GM23338 (cell line): ENCODE measurements around the gene ACADVL. TPM values are rescaled to one million over a fixed set of nuclear protein-coding genes. Genes with fewer than 3 reads are reported as not detected.
A peak's percentile ranks its signal among the peaks of the same experiment; 100 is the strongest.

Experiments
- ATAC-seq: fragments of 200-7000 bp; cut with Tn5 transposase; 3 replicates; pipeline ENCODE4 v1.9.1; 2020
- DNase-seq: peaks from one replicate; pipeline ENCODE4 v3.0.0-alpha.2; 2015; ENCODE audit warnings: low spot score
- H2AFZ ChIP-seq: fragments of 200-600 bp; sonication (generic); 2 replicates; pipeline ENCODE4 v1.8.0; 2016; ENCODE audit warnings: antibody characterized with exemption, mild to moderate bottlenecking, moderate library complexity
- H3F3A ChIP-seq: fragments of 200-600 bp; sonication (generic); replicated peaks from 2 replicates; pipeline ENCODE4 v1.8.0; 2017; ENCODE audit warnings: antibody characterized with exemption, mixed run types, low read depth
- H3K27ac ChIP-seq: fragments of 200-600 bp; sonication (generic); 2 replicates; pipeline ENCODE4 v1.6.1; 2016; ENCODE audit warnings: low read depth
- H3K27me3 ChIP-seq: fragments of 200-600 bp; sonication (generic); 2 replicates; pipeline ENCODE4 v1.8.0; 2016; ENCODE audit warnings: mild to moderate bottlenecking, mixed run types, moderate library complexity; ENCODE audit not compliant: insufficient read depth
- H3K36me3 ChIP-seq: fragments of 200-600 bp; sonication (generic); 2 replicates; pipeline ENCODE4 v1.8.0; 2016; ENCODE audit warnings: mild to moderate bottlenecking; ENCODE audit not compliant: insufficient read depth
- H3K4me1 ChIP-seq: fragments of 200-600 bp; sonication (generic); 2 replicates; pipeline ENCODE4 v1.8.0; 2016; ENCODE audit warnings: mild to moderate bottlenecking, moderate library complexity; ENCODE audit not compliant: insufficient read depth
- H3K4me2 ChIP-seq: fragments of 200-600 bp; sonication (generic); 2 replicates; pipeline ENCODE4 v1.7.1; 2017; ENCODE audit warnings: mixed run types
- H3K4me3 ChIP-seq: fragments of 200-600 bp; sonication (generic); 2 replicates; pipeline ENCODE4 v1.6.1; 2016; ENCODE audit warnings: mixed run types
- H3K79me2 ChIP-seq: fragments of 200-600 bp; sonication (generic); replicated peaks from 2 replicates; pipeline ENCODE4 v1.8.0; 2017; ENCODE audit warnings: mild to moderate bottlenecking; ENCODE audit not compliant: insufficient read depth
- H3K9me2 ChIP-seq: fragments of 200-600 bp; sonication (generic); 2 replicates; pipeline ENCODE4 v1.8.0; 2017; ENCODE audit not compliant: insufficient read depth
- H4K20me1 ChIP-seq: fragments of 200-600 bp; sonication (generic); replicated peaks from 2 replicates; pipeline ENCODE4 v1.8.0; 2017; ENCODE audit warnings: mild to moderate bottlenecking; ENCODE audit not compliant: insufficient read depth
- H3K27ac Mint-ChIP-seq: 2 replicates; pipeline ENCODE4 v1.8.0; 2020; ENCODE audit warnings: inconsistent platforms, mild to moderate bottlenecking, moderate library complexity, mixed read lengths
- H3K27me3 Mint-ChIP-seq: 3 replicates; pipeline ENCODE4 v1.8.0; 2022; ENCODE audit warnings: low read depth, mild to moderate bottlenecking, moderate library complexity, mixed read lengths, inconsistent platforms; ENCODE audit not compliant: insufficient read depth, poor library complexity
- H3K36me3 Mint-ChIP-seq: 3 replicates; pipeline ENCODE4 v1.8.0; 2021; ENCODE audit warnings: low read depth, mild to moderate bottlenecking, inconsistent platforms, moderate library complexity, mixed read lengths
- H3K4me1 Mint-ChIP-seq: 3 replicates; pipeline ENCODE4 v1.8.0; 2020; ENCODE audit warnings: mild to moderate bottlenecking, inconsistent platforms, mixed read lengths
- H3K4me3 Mint-ChIP-seq: 3 replicates; pipeline ENCODE4 v1.8.0; 2021; ENCODE audit warnings: moderate library complexity, mild to moderate bottlenecking, inconsistent platforms, mixed read lengths
- H3K9me3 Mint-ChIP-seq: 3 replicates; pipeline ENCODE4 v1.8.0; 2020; ENCODE audit warnings: moderate library complexity, mild to moderate bottlenecking, inconsistent platforms, mixed read lengths
- CREB1 ChIP-seq: fragments of 250-450 bp; sonication (Bioruptor Pico); IDR thresholded peaks from 2 replicates; pipeline ENCODE4 v1.5.0; 2020; ENCODE audit warnings: low read depth, mild to moderate bottlenecking, moderate library complexity
- EZH2 ChIP-seq: fragments of 200-600 bp; sonication (generic); IDR thresholded peaks from one replicate; pipeline ENCODE4 v1.8.0; 2017; ENCODE audit warnings: antibody characterized with exemption, mild to moderate bottlenecking, low read depth; ENCODE audit not compliant: unreplicated experiment
- EZH2phosphoT487 ChIP-seq: fragments of 200-600 bp; sonication (generic); IDR thresholded peaks from one replicate; pipeline ENCODE4 v1.8.1; 2018; ENCODE audit warnings: antibody characterized with exemption; ENCODE audit not compliant: unreplicated experiment
- NANOG ChIP-seq: IDR thresholded peaks from 2 replicates; pipeline ENCODE4 v1.6.1; 2016; ENCODE audit warnings: antibody characterized with exemption, borderline replicate concordance
- REST ChIP-seq: IDR thresholded peaks from one replicate; pipeline ENCODE4 v1.6.1; 2018; ENCODE audit warnings: antibody characterized with exemption; ENCODE audit not compliant: unreplicated experiment
- ZNF114 ChIP-seq: fragments of 250-450 bp; sonication (Bioruptor Pico); IDR thresholded peaks from 2 replicates; pipeline ENCODE4 v1.5.0; 2020; ENCODE audit warnings: mild to moderate bottlenecking, moderate library complexity
- ZNF331 ChIP-seq: fragments of 250-450 bp; sonication (Bioruptor Pico); IDR thresholded peaks from 2 replicates; pipeline ENCODE4 v1.5.0; 2020; ENCODE audit warnings: low read depth, mild to moderate bottlenecking, moderate library complexity
- polyA plus RNA-seq: library from polyadenylated mRNA; unstranded; fragments of >200 nt; fragmentation: Nextera tagmentation; extraction: Ambion mirVana; gene quantifications from 2 replicates; pipeline ENCODE4 v1.2.1, GENCODE V29; 2016
- total RNA-seq: library from RNA; depleted of rRNA; stranded (reverse); fragments of >200 nt; shearing (Covaris generic); gene quantifications from 2 replicates; pipeline ENCODE4 v1.2.3, GENCODE V29; 2014
- TF ChIP-seq, protein P1 (sequence below): IDR thresholded peaks from 2 replicates; pipeline ENCODE4 v1.6.1; 2016; ENCODE audit warnings: antibody characterized with exemption
- TF ChIP-seq, protein P2 (sequence below), 2 experiments: fragments of 200-600 bp in 1 of 2; sonication (generic) in 1 of 2; conservative IDR thresholded peaks; 2 replicates each; pipeline versions ENCODE4 v1.5.1 to v1.6.1; 2016 to 2017; ENCODE audit warnings: antibody characterized with exemption in 2 of 2, low read depth in 2 of 2, mild to moderate bottlenecking in 2 of 2, moderate library complexity in 1 of 2
- TF ChIP-seq, protein P3 (sequence below): fragments of 250-450 bp; sonication (Bioruptor Pico); IDR thresholded peaks from 2 replicates; pipeline ENCODE4 v1.5.0; 2020; ENCODE audit warnings: mild to moderate bottlenecking, moderate library complexity

ACADVL gene
- total and polyA plus RNA-seq, 2 experiments from 2014 or later = 152 to 156 TPM

GRCh38 chr17:7261379-7262191 lies 41.8 kb downstream of the ACADVL start (continued):
- no peak for TF ChIP-seq EZH2phosphoT487

GRCh38 chr17:7262192-7262934 lies 42.6 kb downstream of the ACADVL start, which contains the start of gene CLDN7:
CLDN7 (minus strand) TSS chr17:7262478; CDS start chr17:7262043, 435 bp downstream.
- ATAC-seq (peak; percentile 64), DNase-seq (peak; percentile 98)
- Mint-ChIP-seq H3K27ac (peak within 1 kb of the TSS; percentile 99), H3K9me3 (no peaks in the 10 kb centered on the region; the same call in 2 of the 3 replicates), H3K36me3 (peaks cover 30% of the 10 kb centered on the region), H3K4me1 (peaks cover 35% of the 10 kb centered on the region), H3K27me3 (peaks cover 27% of the 10 kb centered on the region), H3K4me3 (peak within 1 kb of the TSS; percentile 91)
- Histone ChIP-seq H3K4me2 (peak within 1 kb of the TSS; percentile 100), H3K4me3 (peak within 1 kb of the TSS; percentile 99), H3F3A (peaks cover 22% of the 10 kb centered on the region), H3K36me3 (peaks cover 9% of the 10 kb centered on the region), H4K20me1 (peaks cover 15% of the 10 kb centered on the region; the same call in 1 of the 2 replicates), H3K27me3 (no peaks in the 10 kb centered on the region), H3K9me2 (no peaks in the 10 kb centered on the region), H3K27ac (peak within 1 kb of the TSS; percentile 99), H3K4me1 (peaks cover 13% of the 10 kb centered on the region), H3K79me2 (peaks cover 27% of the 10 kb centered on the region), H2AFZ (peak within 1 kb of the TSS; percentile 100)
- no peak for TF ChIP-seq ZNF114 (CRISPR knock-in tag)
- no peak for TF ChIP-seq ZNF331 (CRISPR knock-in tag)
- TF ChIP-seq NANOG = no peak
- TF ChIP-seq, protein P1, sequence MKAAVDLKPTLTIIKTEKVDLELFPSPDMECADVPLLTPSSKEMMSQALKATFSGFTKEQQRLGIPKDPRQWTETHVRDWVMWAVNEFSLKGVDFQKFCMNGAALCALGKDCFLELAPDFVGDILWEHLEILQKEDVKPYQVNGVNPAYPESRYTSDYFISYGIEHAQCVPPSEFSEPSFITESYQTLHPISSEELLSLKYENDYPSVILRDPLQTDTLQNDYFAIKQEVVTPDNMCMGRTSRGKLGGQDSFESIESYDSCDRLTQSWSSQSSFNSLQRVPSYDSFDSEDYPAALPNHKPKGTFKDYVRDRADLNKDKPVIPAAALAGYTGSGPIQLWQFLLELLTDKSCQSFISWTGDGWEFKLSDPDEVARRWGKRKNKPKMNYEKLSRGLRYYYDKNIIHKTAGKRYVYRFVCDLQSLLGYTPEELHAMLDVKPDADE = no peak
- peak; percentile 92 for TF ChIP-seq CREB1 (CRISPR knock-in tag)
- TF ChIP-seq REST = no peak
- TF ChIP-seq, protein P2, sequence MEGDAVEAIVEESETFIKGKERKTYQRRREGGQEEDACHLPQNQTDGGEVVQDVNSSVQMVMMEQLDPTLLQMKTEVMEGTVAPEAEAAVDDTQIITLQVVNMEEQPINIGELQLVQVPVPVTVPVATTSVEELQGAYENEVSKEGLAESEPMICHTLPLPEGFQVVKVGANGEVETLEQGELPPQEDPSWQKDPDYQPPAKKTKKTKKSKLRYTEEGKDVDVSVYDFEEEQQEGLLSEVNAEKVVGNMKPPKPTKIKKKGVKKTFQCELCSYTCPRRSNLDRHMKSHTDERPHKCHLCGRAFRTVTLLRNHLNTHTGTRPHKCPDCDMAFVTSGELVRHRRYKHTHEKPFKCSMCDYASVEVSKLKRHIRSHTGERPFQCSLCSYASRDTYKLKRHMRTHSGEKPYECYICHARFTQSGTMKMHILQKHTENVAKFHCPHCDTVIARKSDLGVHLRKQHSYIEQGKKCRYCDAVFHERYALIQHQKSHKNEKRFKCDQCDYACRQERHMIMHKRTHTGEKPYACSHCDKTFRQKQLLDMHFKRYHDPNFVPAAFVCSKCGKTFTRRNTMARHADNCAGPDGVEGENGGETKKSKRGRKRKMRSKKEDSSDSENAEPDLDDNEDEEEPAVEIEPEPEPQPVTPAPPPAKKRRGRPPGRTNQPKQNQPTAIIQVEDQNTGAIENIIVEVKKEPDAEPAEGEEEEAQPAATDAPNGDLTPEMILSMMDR (conservative IDR thresholded peaks at IDR 0.05; ENCODE audit: low read depth in 2 of 2) = peak; percentile 12 to 47; a peak in 2 of 4 replicates
- no peak for TF ChIP-seq EZH2
- TF ChIP-seq, protein P3, sequence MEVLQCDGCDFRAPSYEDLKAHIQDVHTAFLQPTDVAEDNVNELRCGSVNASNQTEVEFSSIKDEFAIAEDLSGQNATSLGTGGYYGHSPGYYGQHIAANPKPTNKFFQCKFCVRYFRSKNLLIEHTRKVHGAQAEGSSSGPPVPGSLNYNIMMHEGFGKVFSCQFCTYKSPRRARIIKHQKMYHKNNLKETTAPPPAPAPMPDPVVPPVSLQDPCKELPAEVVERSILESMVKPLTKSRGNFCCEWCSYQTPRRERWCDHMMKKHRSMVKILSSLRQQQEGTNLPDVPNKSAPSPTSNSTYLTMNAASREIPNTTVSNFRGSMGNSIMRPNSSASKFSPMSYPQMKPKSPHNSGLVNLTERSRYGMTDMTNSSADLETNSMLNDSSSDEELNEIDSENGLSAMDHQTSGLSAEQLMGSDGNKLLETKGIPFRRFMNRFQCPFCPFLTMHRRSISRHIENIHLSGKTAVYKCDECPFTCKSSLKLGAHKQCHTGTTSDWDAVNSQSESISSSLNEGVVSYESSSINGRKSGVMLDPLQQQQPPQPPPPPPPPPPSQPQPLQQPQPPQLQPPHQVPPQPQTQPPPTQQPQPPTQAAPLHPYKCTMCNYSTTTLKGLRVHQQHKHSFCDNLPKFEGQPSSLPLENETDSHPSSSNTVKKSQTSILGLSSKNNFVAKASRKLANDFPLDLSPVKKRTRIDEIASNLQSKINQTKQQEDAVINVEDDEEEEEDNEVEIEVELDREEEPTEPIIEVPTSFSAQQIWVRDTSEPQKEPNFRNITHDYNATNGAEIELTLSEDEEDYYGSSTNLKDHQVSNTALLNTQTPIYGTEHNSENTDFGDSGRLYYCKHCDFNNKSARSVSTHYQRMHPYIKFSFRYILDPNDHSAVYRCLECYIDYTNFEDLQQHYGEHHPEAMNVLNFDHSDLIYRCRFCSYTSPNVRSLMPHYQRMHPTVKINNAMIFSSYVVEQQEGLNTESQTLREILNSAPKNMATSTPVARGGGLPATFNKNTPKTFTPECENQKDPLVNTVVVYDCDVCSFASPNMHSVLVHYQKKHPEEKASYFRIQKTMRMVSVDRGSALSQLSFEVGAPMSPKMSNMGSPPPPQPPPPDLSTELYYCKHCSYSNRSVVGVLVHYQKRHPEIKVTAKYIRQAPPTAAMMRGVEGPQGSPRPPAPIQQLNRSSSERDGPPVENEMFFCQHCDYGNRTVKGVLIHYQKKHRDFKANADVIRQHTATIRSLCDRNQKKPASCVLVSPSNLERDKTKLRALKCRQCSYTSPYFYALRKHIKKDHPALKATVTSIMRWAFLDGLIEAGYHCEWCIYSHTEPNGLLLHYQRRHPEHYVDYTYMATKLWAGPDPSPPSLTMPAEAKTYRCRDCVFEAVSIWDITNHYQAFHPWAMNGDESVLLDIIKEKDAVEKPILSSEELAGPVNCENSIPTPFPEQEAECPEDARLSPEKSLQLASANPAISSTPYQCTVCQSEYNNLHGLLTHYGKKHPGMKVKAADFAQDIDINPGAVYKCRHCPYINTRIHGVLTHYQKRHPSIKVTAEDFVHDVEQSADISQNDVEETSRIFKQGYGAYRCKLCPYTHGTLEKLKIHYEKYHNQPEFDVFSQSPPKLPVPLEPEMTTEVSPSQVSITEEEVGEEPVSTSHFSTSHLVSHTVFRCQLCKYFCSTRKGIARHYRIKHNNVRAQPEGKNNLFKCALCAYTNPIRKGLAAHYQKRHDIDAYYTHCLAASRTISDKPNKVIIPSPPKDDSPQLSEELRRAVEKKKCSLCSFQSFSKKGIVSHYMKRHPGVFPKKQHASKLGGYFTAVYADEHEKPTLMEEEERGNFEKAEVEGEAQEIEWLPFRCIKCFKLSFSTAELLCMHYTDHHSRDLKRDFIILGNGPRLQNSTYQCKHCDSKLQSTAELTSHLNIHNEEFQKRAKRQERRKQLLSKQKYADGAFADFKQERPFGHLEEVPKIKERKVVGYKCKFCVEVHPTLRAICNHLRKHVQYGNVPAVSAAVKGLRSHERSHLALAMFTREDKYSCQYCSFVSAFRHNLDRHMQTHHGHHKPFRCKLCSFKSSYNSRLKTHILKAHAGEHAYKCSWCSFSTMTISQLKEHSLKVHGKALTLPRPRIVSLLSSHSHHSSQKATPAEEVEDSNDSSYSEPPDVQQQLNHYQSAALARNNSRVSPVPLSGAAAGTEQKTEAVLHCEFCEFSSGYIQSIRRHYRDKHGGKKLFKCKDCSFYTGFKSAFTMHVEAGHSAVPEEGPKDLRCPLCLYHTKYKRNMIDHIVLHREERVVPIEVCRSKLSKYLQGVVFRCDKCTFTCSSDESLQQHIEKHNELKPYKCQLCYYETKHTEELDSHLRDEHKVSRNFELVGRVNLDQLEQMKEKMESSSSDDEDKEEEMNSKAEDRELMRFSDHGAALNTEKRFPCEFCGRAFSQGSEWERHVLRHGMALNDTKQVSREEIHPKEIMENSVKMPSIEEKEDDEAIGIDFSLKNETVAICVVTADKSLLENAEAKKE (CRISPR knock-in tag) = no peak
